Dendritic cell treated with granulocyte-macrophage colony-stimulating factor and Interleukin-4, amounts not matched to agents 40 ng/mL and 50 ng/mL, for 4 days (primary cell): ENCODE measurements around the gene CPTP.

ENCODE experiments used
- H3K27ac Mint-ChIP-seq: one replicate; pipeline ENCODE4 v1.8.0; 2022; ENCODE audit warnings: mild to moderate bottlenecking, mixed read lengths
- H3K27me3 Mint-ChIP-seq: one replicate; pipeline ENCODE4 v1.8.0; 2022; ENCODE audit warnings: mild to moderate bottlenecking, mixed read lengths
- H3K36me3 Mint-ChIP-seq: one replicate; pipeline ENCODE4 v1.8.0; 2022; ENCODE audit warnings: low read depth, mixed read lengths
- H3K4me1 Mint-ChIP-seq: one replicate; pipeline ENCODE4 v1.8.0; 2022; ENCODE audit warnings: low read depth, mixed read lengths
- H3K4me3 Mint-ChIP-seq: one replicate; pipeline ENCODE4 v1.8.0; 2022; ENCODE audit warnings: mild to moderate bottlenecking, moderate library complexity, mixed read lengths
- H3K9me3 Mint-ChIP-seq: one replicate; pipeline ENCODE4 v1.8.0; 2022; ENCODE audit warnings: mixed read lengths
- intact Hi-C: fragments of 100-400 bp; cut with micrococcal nuclease; formaldehyde crosslinking; loops from one replicate; pipeline ENCODE4 v1.15.0; 2022

CPTP gene

GRCh38 chr1:1337793-1338147 lies 13.2 kb downstream of the CPTP start:
- Mint-ChIP-seq H3K9me3 (no peaks in the 10 kb centered on the region), H3K36me3 (peaks cover 82% of the 10 kb centered on the region), H3K4me1 (peaks cover 2% of the 10 kb centered on the region), H3K27me3 (no peaks in the 10 kb centered on the region), H3K4me3 (no peak overlapping the region), H3K27ac (no peak overlapping the region)
- intact Hi-C loops = no loop called here

GRCh38 chr1:1338278-1338677 lies 13.7 kb downstream of the CPTP start:
- Mint-ChIP-seq H3K4me1 (peaks cover 7% of the 10 kb centered on the region), H3K4me3 (no peak overlapping the region), H3K27me3 (no peaks in the 10 kb centered on the region), H3K36me3 (peaks cover 82% of the 10 kb centered on the region), H3K9me3 (no peaks in the 10 kb centered on the region), H3K27ac (no peak overlapping the region)
- intact Hi-C loops = no loop called here

DNA sequence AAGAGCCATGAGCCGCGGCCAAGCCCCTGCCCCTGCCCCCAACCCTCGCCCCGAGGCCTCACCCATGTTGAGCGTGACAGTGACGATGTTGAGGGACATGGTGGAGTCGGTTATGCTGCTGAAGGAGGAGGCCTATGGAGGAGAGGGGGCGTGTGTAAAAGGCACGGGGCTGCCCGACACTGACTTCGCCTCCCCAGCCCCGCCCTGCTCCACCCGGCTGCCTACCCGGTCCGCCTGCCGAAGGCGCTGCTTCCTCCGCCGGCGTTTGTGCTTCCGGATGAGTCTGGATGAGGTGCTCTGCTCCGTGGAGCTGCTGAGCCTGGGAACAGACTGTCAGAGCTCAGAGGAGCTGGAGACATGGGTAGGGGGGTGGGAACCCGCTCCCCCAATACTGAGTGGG lies 15.6 kb downstream of the CPTP start:
- H3K4me3 Mint-ChIP-seq = no peak overlapping the region
- H3K27me3 Mint-ChIP-seq = no peaks in the 10 kb centered on the region
- intact Hi-C loops = no loop called here
- H3K9me3 Mint-ChIP-seq = no peaks in the 10 kb centered on the region
- H3K4me1 Mint-ChIP-seq = peaks cover 21% of the 10 kb centered on the region
- no peak overlapping the region for H3K27ac Mint-ChIP-seq
- peaks cover 68% of the 10 kb centered on the region for H3K36me3 Mint-ChIP-seq

DNA sequence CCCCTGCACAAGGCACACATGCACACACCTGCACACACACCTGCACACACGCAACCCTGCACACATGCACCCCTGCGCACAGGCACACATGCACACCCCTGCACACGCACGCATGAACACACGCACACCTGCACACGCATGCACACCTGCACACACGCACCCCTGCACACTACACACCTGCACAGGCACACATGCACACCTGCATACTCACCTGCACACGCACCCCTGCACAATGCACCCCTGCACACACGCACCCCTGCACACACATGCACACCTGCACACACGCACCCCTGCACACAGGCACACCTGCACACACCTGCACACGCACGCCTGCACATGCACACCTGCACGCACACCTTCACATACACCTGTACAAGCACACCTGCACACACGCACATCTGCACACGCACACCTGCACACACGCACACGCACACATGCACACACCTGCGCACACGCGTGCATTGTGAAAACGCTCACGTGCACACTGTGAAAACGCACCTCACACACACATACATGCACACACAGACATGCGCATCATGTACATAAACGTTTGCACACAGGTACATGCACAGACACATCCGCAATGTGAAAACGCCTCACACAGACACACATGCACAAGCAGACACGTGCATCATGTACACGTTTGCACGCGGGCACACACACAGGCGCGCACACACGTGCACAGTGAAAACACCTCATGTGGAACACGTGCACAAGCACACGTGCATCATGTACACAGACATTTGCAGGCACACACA lies 16.4 kb downstream of the CPTP start:
- Mint-ChIP-seq H3K27ac (no peak overlapping the region), H3K36me3 (peaks cover 60% of the 10 kb centered on the region), H3K27me3 (no peaks in the 10 kb centered on the region), H3K4me3 (no peak overlapping the region), H3K4me1 (peaks cover 28% of the 10 kb centered on the region), H3K9me3 (no peaks in the 10 kb centered on the region)
- intact Hi-C loops = no loop called here

GRCh38 chr1:1341549-1342021 lies 17.0 kb downstream of the CPTP start:
- H3K4me3 Mint-ChIP-seq = no peak overlapping the region
- H3K4me1 Mint-ChIP-seq = peaks cover 34% of the 10 kb centered on the region
- H3K36me3 Mint-ChIP-seq = peaks cover 54% of the 10 kb centered on the region

GRCh38 chr1:1342061-1342562 lies 17.5 kb downstream of the CPTP start:
- intact Hi-C loops = no loop called here
- Mint-ChIP-seq H3K27ac (no peak overlapping the region), H3K36me3 (peaks cover 48% of the 10 kb centered on the region), H3K4me3 (no peak overlapping the region), H3K4me1 (peaks cover 40% of the 10 kb centered on the region), H3K27me3 (no peaks in the 10 kb centered on the region), H3K9me3 (no peaks in the 10 kb centered on the region)

More at GRCh38 chr1:1341549-1342021, 17.0 kb downstream of the CPTP start:
- H3K27me3 Mint-ChIP-seq = no peaks in the 10 kb centered on the region
- H3K9me3 Mint-ChIP-seq = no peaks in the 10 kb centered on the region
- intact Hi-C loops = no loop called here
- no peak overlapping the region for H3K27ac Mint-ChIP-seq

DNA sequence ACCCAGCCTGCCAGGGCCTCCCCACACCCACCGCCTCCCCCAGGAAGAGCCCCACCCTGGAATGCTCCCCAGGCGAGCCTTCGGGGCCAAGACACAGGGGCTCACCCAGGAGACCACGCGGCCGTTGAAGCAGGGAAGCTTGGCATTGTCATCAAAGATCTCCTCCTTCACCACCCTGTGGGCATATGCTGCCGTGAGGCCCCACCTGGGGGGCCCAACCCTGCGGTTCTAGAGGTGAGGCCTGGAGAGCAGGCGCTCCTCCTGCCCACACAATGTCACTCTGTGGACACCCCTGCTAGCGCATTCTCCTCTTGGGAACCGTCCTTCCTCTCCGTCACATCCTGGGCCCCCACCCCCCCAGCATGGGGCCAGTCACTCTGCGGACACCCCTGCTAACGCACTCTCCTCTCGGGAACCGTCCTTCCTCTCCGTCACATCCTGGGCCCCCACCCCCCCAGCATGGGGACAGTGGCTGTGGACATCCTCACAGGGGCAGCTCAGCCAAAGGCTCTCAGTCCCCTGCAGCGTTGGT lies 18.0 kb downstream of the CPTP start:
- intact Hi-C loops = no loop called here
- Mint-ChIP-seq H3K27ac (no peak overlapping the region), H3K9me3 (no peaks in the 10 kb centered on the region), H3K27me3 (no peaks in the 10 kb centered on the region), H3K36me3 (peaks cover 43% of the 10 kb centered on the region), H3K4me3 (no peak overlapping the region), H3K4me1 (peaks cover 45% of the 10 kb centered on the region)

DNA sequence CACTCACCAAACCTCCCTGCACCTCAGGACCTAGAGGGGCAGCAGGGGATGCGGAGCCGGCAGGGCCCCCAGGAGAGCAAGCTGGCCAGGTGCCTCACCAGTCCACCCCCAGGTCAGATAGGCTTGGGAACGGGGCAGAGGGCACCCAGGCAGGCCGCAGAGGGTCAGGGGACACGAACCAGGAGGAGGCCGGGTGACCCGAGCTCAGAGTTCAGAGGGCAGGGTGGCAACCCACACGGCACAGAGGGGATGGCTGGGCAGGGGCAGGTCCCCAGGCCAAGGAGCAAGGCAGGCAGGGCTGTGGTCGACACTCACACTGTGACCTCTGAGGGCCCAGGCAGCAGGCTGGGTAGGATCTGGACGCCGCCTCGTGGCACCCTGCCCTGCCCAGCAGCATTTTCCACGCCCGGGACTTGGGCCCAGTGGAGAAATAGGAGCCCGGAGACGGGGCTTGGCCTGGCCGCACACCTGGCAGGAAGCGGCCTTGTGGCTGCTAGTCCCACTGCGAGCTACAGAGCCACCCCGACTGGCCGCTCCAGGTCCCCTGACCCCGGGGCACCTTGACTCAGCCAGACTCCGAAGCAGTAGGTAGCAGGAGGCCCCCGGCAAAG lies 19.3 kb downstream of the CPTP start:
- intact Hi-C loops = no loop called here
- H3K4me3 Mint-ChIP-seq = no peak overlapping the region

GRCh38 chr1:1344655-1345361 lies 20.2 kb downstream of the CPTP start:
- intact Hi-C loops = no loop called here
- Mint-ChIP-seq H3K36me3 (peaks cover 26% of the 10 kb centered on the region), H3K4me1 (peaks cover 53% of the 10 kb centered on the region), H3K27ac (no peak overlapping the region), H3K9me3 (no peaks in the 10 kb centered on the region), H3K4me3 (no peak overlapping the region), H3K27me3 (no peaks in the 10 kb centered on the region)

More for the DNA sequence above, 19.3 kb downstream of the CPTP start:
- Mint-ChIP-seq H3K36me3 (peaks cover 35% of the 10 kb centered on the region), H3K27ac (no peak overlapping the region), H3K4me1 (peaks cover 53% of the 10 kb centered on the region), H3K27me3 (no peaks in the 10 kb centered on the region), H3K9me3 (no peaks in the 10 kb centered on the region)

GRCh38 chr1:1345384-1345783 lies 20.8 kb downstream of the CPTP start:
- Mint-ChIP-seq H3K9me3 (no peaks in the 10 kb centered on the region), H3K27ac (no peak overlapping the region), H3K27me3 (no peaks in the 10 kb centered on the region), H3K4me1 (peaks cover 53% of the 10 kb centered on the region), H3K36me3 (peaks cover 20% of the 10 kb centered on the region), H3K4me3 (no peak overlapping the region)
- intact Hi-C loops = no loop called here

GRCh38 chr1:1345860-1346500 lies 21.4 kb downstream of the CPTP start:
- H3K9me3 Mint-ChIP-seq = no peaks in the 10 kb centered on the region
- intact Hi-C loops = no loop called here
- peaks cover 14% of the 10 kb centered on the region for H3K36me3 Mint-ChIP-seq
- H3K27ac Mint-ChIP-seq = peak overlapping the region; percentile 6
- H3K27me3 Mint-ChIP-seq = no peaks in the 10 kb centered on the region
- H3K4me3 Mint-ChIP-seq = no peak overlapping the region
- H3K4me1 Mint-ChIP-seq = peaks cover 53% of the 10 kb centered on the region

- Mint-ChIP-seq H3K36me3 (peaks cover 9% of the 10 kb centered on the region), H3K27me3 (peaks cover 2% of the 10 kb centered on the region), H3K4me3 (no peak overlapping the region), H3K9me3 (no peaks in the 10 kb centered on the region), H3K4me1 (peaks cover 53% of the 10 kb centered on the region), H3K27ac (peak overlapping the region; percentile 6)
- intact Hi-C loops = no loop called here
Measured at GRCh38 chr1:1346501-1346890, 21.9 kb downstream of the CPTP start.

GRCh38 chr1:1347026-1347595 lies 22.5 kb downstream of the CPTP start:
- H3K36me3 Mint-ChIP-seq = peaks cover 4% of the 10 kb centered on the region
- no peak overlapping the region for H3K4me3 Mint-ChIP-seq
- H3K27me3 Mint-ChIP-seq = peaks cover 9% of the 10 kb centered on the region
- H3K4me1 Mint-ChIP-seq = peaks cover 58% of the 10 kb centered on the region
- peak overlapping the region; percentile 66 for H3K27ac Mint-ChIP-seq
- no peaks in the 10 kb centered on the region for H3K9me3 Mint-ChIP-seq
- intact Hi-C loops = no loop called here
